ENCODE results near the gene FIG4. TPM values are rescaled to one million over a fixed set of nuclear protein-coding genes. Genes with fewer than 3 reads are reported as not detected.
"Not testable (repeated sequence)": the region's sequence is repeated elsewhere in the genome, so short reads cannot be mapped to it uniquely, and the experiment has no call there.

The FIG4 gene
- total RNA-seq, 1 experiment from 2014 or later, result 10.9 TPM

DNA sequence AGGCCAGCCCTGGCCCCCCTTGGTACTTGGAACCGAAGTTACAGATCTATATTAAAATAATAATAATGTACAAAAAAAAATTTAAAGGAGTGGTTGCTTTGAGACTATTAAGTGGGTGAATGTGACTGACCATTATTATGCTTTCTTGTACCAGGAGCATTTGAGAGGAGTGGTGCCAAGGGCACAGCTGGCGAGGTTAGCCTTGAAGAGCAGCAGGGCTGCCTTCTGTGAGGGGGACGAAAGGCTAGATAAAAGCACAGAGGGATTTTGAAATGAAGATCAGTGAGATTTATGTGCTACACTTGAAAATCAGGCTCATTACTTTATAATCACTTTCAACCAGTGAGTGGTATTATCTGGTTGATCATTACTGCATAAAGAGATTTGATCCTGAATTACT is 48.6 kb downstream of the FIG4 start:
- Histone ChIP-seq H3K27ac (ENCODE audit: low read depth, low read length, poor library complexity, severe bottlenecking) (no peak overlapping the region), H3K27me3 (replicated peaks; ENCODE audit: insufficient read depth, low read depth, low read length, poor library complexity) (no peaks in the 10 kb centered on the region), H3K4me3 (ENCODE audit: low read depth, low read length, poor library complexity, severe bottlenecking) (no peak overlapping the region), H3K4me1 (ENCODE audit: insufficient read depth, low read length, poor library complexity, severe bottlenecking) (no peaks in the 10 kb centered on the region), H3K36me3 (ENCODE audit: insufficient read depth, low read length, poor library complexity, severe bottlenecking) (no peaks in the 10 kb centered on the region), H3K9me3 (ENCODE audit: low read depth, low read length, poor library complexity, severe bottlenecking) (no peaks in the 10 kb centered on the region)
- intact Hi-C loops (cut with micrococcal nuclease; ENCODE audit: unreplicated experiment), result no loop called here
- ChIA-PET CTCF (no interaction called here), POLR2A (ENCODE audit: low non-redundant PET) (interaction anchor here (0.7 kb wide), 1 partner anchor 532 kb away, joined by 3 read pairs; no protein-coding TSS in a partner anchor)
- no peak for DNase-seq (ENCODE audit: low spot score)
- no TSS peak for BruUV-seq (replicated peaks)
- TF ChIP-seq, protein P1, sequence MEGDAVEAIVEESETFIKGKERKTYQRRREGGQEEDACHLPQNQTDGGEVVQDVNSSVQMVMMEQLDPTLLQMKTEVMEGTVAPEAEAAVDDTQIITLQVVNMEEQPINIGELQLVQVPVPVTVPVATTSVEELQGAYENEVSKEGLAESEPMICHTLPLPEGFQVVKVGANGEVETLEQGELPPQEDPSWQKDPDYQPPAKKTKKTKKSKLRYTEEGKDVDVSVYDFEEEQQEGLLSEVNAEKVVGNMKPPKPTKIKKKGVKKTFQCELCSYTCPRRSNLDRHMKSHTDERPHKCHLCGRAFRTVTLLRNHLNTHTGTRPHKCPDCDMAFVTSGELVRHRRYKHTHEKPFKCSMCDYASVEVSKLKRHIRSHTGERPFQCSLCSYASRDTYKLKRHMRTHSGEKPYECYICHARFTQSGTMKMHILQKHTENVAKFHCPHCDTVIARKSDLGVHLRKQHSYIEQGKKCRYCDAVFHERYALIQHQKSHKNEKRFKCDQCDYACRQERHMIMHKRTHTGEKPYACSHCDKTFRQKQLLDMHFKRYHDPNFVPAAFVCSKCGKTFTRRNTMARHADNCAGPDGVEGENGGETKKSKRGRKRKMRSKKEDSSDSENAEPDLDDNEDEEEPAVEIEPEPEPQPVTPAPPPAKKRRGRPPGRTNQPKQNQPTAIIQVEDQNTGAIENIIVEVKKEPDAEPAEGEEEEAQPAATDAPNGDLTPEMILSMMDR (conservative IDR thresholded peaks at IDR 0.05; ENCODE audit: low read depth, low read length), result no peak
- TF ChIP-seq EZH2 (IDR thresholded peaks at IDR 0.05; ENCODE audit: borderline replicate concordance, low read depth, low read length, poor library complexity, severe bottlenecking), result no peak

DNA sequence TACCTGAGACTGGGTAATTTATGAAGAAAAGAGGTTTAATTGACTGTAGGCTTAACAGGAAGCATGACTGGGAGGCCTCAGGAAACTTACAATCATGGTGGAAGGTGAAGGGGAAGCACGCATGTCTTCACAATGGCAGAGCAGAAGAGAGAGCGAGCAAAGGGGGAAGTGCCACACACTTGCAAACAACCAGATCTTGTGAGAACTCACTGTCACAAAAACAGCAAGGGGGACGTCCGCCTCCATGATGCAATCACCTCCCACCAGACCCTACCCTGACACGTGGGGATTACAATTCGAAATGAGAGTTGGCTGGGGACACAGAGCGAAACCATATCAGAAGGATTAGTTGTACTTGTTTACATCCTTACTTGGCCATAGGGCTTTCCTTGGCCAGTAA is 49.7 kb downstream of the FIG4 start:
- no peaks in the 10 kb centered on the region for H3K36me3 ChIP-seq (ENCODE audit: insufficient read depth, low read length, poor library complexity, severe bottlenecking)
- H3K4me3 ChIP-seq (ENCODE audit: low read depth, low read length, poor library complexity, severe bottlenecking), result no peak overlapping the region
- TF ChIP-seq, protein P1 (conservative IDR thresholded peaks at IDR 0.05; ENCODE audit: low read depth, low read length), result no peak
- no peak for TF ChIP-seq EZH2 (IDR thresholded peaks at IDR 0.05; ENCODE audit: borderline replicate concordance, low read depth, low read length, poor library complexity, severe bottlenecking)
- H3K27ac ChIP-seq (ENCODE audit: low read depth, low read length, poor library complexity, severe bottlenecking), result no peak overlapping the region
- H3K27me3 ChIP-seq (replicated peaks; ENCODE audit: insufficient read depth, low read depth, low read length, poor library complexity), result no peaks in the 10 kb centered on the region
- no peak for DNase-seq (ENCODE audit: low spot score)
- no peaks in the 10 kb centered on the region for H3K9me3 ChIP-seq (ENCODE audit: low read depth, low read length, poor library complexity, severe bottlenecking)
- intact Hi-C loops (cut with micrococcal nuclease; ENCODE audit: unreplicated experiment), result no loop called here
- CTCF ChIA-PET, result no interaction called here
- no peaks in the 10 kb centered on the region for H3K4me1 ChIP-seq (ENCODE audit: insufficient read depth, low read length, poor library complexity, severe bottlenecking)
- BruUV-seq (replicated peaks), result no TSS peak
- POLR2A ChIA-PET (ENCODE audit: low non-redundant PET), result no interaction called here

DNA sequence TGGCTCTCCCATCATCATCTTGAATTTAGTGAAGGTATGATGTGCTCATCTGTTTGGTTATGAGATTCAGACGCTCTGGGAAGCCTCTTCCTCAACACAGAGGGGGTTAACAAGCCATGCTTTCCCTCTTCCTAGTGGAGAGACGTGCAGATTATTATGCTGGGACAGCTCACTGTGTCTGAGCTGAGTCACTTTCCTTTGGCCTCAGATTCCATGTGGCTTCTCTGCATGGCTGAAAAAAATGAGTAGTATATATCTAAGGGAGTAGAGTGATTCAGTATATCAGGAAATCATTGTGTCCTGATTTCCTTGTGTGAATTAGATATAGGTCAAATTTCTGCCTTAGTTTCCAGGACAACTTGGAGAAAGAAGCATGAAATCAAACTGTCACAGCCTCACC is 52.6 kb downstream of the FIG4 start:
- Histone ChIP-seq H3K4me3 (ENCODE audit: low read depth, low read length, poor library complexity, severe bottlenecking) (no peak overlapping the region), H3K27me3 (replicated peaks; ENCODE audit: insufficient read depth, low read depth, low read length, poor library complexity) (no peaks in the 10 kb centered on the region), H3K9me3 (ENCODE audit: low read depth, low read length, poor library complexity, severe bottlenecking) (no peaks in the 10 kb centered on the region), H3K27ac (ENCODE audit: low read depth, low read length, poor library complexity, severe bottlenecking) (no peak overlapping the region), H3K36me3 (ENCODE audit: insufficient read depth, low read length, poor library complexity, severe bottlenecking) (no peaks in the 10 kb centered on the region), H3K4me1 (ENCODE audit: insufficient read depth, low read length, poor library complexity, severe bottlenecking) (no peaks in the 10 kb centered on the region)
- ChIA-PET CTCF (no interaction called here), POLR2A (ENCODE audit: low non-redundant PET) (no interaction called here)
- BruUV-seq (replicated peaks), result no TSS peak
- DNase-seq (ENCODE audit: low spot score), result peak; percentile 15
- intact Hi-C loops (cut with micrococcal nuclease; ENCODE audit: unreplicated experiment), result no loop called here
- TF ChIP-seq, protein P1 (conservative IDR thresholded peaks at IDR 0.05; ENCODE audit: low read depth, low read length), result no peak
- TF ChIP-seq EZH2 (IDR thresholded peaks at IDR 0.05; ENCODE audit: borderline replicate concordance, low read depth, low read length, poor library complexity, severe bottlenecking), result no peak

DNA sequence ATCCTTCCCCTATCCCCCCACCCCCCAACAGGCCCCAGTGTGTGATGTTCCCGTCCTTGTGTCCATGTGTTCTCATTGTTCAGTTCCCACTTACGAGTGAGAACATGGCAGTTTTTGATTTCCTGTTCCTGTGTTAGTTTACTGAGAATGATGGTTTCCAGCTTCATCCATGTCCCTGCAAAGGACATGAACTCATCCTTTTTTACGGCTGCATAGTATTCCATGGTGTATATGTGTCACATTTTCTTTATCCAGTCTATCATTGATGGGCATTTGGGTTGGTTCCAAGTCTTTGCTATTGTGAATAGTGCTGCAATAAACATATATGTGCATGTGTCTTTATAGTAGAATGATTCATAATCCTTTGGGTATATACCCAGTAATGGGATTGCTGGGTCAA is 53.7 kb downstream of the FIG4 start:
- BruUV-seq (replicated peaks); H3K27me3 ChIP-seq (replicated peaks; ENCODE audit: insufficient read depth, low read depth, low read length, poor library complexity); H3K4me1 ChIP-seq (ENCODE audit: insufficient read depth, low read length, poor library complexity, severe bottlenecking); CTCF ChIA-PET; H3K36me3 ChIP-seq (ENCODE audit: insufficient read depth, low read length, poor library complexity, severe bottlenecking); H3K4me3 ChIP-seq (ENCODE audit: low read depth, low read length, poor library complexity, severe bottlenecking); intact Hi-C loops (cut with micrococcal nuclease; ENCODE audit: unreplicated experiment); H3K27ac ChIP-seq (ENCODE audit: low read depth, low read length, poor library complexity, severe bottlenecking); POLR2A ChIA-PET (ENCODE audit: low non-redundant PET); H3K9me3 ChIP-seq (ENCODE audit: low read depth, low read length, poor library complexity, severe bottlenecking); DNase-seq (ENCODE audit: low spot score): not testable (repeated sequence)

Data from A673 (cell line).